Glomerular endothelial cell (primary cell): ENCODE measurements around the gene SMARCA2. TPM values are rescaled to one million over a fixed set of nuclear protein-coding genes. Genes with fewer than 3 reads are reported as not detected.
A peak's percentile ranks its signal among the peaks of the same experiment; 100 is the strongest.

Source experiments
- DNase-seq: peaks from one replicate; pipeline ENCODE4 v3.0.0-alpha.2; 2011; ENCODE audit warnings: low read depth, low spot score; ENCODE audit errors: extremely low read depth
- total RNA-seq: library from RNA; depleted of rRNA; stranded (reverse); fragments of >200 nt; gene quantifications from 2 replicates; pipeline ENCODE4 v1.2.3, GENCODE V29; 2015

The SMARCA2 gene
- total RNA-seq: 46.5 and 72.5 TPM in 2 replicates

DNA sequence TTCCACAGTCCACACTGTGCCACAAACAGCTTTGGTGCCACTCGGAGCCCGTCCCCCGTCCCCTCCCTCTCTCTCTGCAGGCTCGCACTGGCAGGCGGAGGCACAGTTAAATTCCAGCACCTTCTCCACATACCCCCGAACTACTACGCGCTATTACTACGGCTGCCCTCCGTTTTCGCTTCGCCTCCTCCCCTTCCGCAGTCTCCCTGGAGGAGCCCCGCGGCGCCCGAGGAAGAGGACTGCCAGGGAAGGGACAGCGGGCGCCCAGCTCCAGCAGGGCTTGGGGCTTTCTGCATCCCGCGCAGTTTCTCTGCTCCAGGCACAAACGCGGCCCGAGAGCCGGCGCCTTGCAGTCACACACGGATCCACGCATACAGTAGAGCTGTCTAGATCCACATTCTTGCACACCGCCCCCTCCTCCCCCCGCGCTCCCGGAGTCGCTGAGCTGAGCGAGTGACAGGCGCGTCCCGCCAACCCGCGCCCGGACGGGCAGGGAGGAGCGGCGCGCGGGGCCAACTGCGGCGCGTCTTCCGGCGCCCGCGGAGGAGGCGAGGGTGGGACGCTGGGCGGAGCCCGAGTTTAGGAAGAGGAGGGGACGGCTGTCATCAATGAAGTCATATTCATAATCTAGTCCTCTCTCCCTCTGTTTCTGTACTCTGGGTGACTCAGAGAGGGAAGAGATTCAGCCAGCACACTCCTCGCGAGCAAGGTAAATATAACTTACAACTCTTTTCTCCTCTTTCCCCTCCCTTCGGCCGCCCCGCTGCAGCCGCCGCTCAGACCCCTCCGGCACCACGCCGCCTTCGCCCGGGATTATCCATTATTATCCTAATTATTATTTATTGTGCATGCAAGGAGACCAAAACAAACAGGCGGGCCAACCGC is at the start of gene SMARCA2:
Gene SMARCA2, plus strand, starts transcription at position 652 of the 885 bp plus-strand sequence. CDS start 13,676 bp downstream, outside the sequence.
- DNase-seq: peak; percentile 66

DNA sequence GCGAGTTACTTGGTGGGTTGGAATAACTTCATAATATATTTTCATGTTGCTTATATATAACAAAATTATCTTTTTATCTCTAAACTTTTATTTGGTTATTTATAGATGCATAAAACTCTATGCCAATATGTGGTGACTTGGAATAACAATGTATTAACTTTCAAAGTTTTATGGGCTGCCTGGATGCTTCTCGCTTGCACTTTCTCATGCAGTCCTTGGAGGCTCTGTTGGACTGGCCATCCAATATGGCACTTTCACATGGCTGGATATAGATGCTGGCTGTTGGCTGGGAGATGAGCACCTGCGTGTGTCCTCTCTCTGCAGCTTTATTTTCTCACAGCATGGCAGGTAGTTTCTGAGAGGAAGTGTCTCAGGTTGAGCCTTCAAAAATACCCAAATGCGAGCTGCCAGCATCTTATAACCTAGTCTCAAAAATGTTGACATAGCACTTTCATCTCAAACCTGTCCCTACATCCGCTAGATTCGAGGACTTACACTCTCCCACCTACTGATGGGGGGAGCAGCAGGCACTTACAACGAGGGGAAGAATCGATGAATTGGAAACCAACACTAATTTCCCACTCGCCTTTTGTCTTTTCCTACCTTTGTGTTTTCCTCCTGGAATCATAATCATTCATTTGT is 48.3 kb upstream of the SMARCA2 start:
- DNase-seq: no peak

DNA sequence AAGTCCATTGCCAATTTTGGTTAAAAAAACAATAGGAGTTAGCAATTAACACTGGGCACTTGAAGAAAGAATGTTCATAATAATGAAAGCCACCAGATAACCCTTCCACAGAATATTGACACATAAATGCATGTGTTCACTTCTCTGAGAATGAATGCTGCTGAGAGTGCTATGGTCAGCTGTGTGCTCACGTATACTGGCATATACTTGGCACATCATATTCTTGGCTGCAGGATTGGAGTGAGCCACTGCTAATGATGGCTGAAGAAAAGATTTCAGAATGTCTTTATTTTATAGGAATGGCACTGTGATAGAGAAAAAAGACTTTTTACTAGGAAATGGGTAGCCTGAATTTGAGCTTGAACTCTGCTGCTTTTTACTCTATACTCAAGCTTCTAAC is 46.0 kb upstream of the SMARCA2 start:
- no peak for DNase-seq

DNA sequence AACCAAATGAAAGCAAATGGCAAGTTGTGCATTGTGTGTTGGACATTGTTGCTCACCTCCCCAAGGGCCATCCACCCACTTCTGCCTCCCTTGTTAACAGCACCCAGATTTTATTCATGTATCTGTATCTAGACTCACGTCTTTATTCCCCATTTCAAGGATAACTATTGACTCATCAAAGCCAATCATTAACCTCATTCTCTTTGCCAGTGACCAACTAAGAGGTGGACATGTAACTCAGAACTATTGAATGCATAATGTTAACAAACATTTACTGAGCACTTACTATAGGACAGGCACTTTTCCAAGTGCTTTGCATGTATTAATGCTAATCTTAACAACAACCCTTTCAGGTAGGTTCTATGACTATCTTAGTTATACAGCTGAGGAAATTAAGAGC is 45.2 kb upstream of the SMARCA2 start:
- DNase-seq: no peak

DNA sequence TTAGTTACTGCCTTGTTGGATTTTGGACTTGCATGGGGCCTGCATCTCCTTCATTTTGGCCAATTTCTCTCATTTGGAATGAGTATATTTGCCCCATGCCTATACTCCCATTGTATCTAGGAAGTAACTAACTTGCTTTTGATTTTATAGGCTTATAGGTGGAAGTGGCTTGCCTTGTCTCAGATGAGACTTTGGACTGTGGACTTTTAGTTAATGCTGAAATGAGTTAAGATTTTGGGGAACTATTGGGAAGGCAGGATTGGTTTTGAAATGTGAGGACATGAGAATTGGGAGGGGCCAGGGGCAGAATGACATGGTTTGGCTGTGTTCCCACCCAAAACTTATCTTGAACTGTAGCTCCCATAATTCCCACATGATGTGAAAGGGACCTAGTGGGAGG is 42.5 kb upstream of the SMARCA2 start:
- DNase-seq: no peak

DNA sequence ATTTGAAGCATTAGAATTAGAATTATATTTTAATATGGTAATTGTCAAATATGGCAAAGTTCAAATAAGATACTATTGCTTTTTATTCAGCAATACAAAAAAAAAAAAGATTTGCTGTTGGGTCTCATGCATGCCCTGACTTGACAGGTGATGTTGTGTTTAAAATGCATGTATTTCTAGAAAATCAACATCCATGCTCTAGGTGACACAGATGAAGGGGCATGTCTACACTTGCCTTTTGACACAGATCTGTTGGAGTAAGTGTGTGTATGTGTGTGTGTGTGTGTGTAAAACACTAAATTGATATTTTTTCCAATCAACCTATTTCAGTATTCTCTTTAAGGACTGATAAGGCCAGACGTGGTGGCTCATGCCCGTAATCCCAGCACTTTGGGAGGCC is 38.1 kb upstream of the SMARCA2 start:
- no peak for DNase-seq

DNA sequence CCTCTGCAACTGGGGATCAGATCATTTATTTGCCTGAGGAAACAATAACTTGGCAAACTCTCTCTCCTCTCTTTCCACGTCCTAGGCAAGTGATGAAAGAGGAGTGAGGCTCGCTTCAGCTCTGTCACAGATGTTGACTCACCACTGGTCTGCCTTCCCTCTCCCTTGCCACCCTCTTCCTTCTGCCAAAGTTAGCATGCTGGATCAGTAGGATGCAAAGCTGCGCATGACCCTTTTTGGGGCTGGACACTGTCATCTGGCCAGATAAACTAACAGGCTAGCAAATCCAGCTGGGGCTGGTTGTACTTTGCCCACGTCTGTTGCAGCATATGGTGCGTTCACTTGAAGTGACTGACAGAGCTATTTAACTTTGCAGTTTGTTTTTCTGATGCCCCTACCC is 36.2 kb upstream of the SMARCA2 start:
- no peak for DNase-seq

DNA sequence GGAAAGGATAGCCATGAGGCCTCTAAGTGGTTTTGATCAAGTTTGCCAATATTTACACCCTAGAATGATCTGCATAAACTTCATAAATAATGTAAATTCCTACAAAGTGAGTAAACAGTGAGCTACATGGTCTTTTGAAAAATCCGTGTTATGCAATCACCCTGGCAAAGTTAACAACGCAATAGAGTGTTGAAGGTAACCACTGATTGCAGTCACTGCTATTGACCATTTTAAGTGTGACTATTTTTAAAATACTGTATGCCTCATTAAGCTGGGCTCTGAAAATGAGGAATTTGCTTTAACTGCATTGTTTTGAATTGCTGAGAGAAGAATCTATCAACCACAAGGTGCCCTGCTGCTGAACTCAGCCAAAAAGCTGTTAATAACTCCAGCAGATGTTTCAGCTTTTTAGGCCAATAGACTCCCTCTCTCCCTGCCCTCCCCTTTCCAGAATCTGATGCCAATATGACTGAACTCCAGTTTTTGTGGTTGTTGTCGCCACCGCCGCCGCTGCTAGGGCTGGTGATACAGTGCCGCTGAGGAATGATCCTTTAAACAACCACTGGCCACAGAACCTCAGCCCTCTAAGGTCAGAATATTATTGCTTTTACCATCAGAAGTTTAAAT is 35.3 kb upstream of the SMARCA2 start:
- no peak for DNase-seq

DNA sequence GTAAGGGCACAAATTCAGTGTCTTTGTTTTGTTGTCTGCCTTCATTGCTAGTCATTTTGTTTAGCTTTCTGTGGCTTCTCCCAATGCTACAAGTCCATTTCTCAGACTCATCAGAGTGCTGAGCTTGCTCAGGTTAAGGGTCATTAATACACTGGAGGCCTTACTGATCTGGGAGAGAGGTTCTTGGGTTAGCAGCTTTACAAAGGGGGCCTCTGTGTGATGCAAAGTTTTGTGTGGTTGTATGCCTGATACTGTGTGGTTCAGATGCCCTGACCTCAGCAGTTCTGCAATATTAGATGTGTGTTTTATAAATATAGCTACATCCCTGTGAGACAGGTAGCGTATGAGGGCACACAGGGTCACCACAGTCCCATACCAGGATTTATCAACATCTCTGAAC is 34.8 kb upstream of the SMARCA2 start:
- no peak for DNase-seq

DNA sequence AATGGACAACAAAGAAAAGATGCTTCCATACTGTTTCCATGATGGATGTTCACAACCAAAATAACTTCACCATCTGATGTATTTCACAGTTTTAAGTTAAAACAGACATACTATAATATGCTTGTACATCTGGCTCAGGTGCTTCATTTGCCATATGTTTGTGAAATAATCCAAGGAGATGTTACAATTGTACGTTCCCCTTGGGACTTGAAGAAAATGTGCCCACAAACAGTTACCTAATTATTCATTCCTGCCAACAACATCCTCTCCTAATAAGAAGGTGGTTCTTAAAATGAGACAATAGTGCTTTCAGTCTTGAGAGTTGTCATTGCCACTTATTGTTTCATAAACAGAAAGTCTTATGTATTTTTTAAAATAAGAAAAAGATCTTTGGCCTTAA is 33.1 kb upstream of the SMARCA2 start:
- no peak for DNase-seq

DNA sequence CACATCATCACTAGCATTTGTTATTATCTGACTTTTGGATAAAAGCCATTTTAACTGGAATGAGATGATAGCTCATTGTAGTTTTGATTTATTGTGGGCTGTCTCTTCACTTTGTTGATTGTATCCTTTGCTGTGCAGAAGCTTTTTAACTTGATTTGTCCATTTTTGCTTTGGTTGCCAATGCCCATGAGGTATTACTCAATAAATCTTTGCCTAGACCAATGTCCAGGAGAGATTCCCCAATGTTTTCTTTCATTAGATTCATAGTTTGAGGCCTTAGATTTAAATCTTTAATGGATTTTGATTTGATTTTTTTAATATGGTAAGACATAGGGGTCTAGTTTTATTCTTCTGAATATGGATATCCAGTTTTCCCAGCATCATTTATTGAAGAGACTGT is 28.8 kb upstream of the SMARCA2 start:
- no peak for DNase-seq

DNA sequence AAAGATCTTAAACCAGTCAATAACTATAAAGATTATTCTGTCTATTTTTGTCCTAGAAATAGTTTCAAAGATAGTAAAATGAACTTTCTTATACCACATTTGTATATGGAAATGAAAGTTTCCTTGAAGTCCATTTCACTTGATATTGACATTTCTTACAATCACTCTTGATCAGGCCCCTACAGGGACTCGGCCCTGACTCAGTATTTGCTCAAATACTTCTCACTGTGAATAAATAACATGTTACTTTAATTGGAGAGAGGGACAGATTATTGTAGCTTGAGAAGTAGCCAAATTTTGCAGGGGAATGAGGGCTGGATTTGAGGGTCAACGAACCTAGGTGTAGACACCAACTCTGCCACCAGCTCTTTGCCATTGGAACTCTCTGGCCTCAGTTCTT is 25.6 kb upstream of the SMARCA2 start:
- no peak for DNase-seq

DNA sequence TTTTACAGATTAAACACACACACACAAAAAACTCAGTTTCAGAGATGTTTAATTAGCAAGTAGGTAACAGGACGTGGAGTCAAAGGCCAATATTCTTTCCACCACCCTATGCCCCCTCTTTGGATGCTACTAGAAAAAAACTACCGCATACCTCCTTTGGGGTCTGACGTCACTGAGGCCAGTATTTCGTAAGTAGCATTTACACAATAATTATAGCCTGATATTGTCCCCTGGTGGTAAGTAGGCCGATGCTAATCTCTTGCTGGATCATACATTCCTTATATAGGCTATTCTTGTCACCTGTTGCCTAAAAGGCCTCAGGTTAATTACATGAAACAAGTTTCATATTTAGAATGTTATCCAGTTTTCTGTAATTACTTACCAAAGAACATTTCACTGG is 21.0 kb upstream of the SMARCA2 start:
- no peak for DNase-seq

DNA sequence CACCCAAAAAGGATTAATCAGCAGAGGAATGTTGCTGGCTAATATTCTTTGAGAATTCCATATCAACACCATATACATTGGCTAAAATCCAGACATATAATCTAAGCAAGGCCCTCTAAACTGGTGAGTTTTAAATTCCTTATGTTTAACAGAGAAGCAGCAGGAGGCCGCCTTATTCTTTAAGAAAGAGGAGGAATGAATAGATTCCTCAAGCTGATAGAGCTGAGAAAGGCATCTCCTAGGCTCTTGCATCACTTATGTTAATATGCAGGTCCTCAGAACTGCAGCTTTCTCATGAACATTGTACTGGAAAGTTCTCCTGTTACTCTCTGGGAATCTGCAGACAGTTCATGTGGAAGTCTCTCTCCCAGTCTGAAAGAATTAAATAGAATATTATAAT is 20.1 kb upstream of the SMARCA2 start:
- DNase-seq: no peak

DNA sequence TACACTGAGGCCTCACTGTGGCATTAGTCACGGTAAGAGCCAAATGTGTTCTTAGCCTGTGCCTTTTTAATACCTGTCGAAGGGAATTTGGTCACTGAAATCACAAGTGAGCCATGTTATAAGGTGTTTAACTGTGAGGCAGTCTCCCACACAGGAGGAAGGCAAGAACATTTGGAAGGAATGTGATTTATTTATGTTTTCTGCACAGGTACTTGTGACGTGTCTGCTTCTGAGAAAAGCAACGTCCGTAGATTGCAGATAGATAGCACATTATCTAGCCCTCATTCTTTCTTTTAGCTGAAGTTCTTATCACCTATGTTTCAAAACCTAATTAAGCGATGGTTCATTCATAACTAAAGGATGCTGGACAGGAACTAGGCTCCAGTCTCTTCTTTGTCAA is 19.0 kb upstream of the SMARCA2 start:
- DNase-seq: no peak

DNA sequence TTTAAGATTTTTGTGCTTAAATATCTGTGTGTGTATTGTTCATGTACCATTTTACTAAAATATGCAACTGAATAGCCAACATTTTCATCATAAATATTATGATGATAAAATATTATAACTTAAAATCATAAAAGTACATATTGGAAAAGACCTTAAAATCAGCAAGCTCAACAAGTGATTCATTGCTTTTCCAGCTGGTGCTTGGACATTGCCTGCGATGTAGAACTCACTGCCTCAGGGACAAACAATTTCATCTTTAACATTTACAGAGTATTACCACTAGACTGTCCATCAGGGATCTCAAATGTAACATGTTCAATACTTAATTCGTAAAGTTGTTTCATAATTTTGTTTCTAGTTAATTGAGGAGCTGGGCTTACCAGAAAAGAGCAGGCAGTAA is 17.5 kb upstream of the SMARCA2 start:
- DNase-seq: no peak

DNA sequence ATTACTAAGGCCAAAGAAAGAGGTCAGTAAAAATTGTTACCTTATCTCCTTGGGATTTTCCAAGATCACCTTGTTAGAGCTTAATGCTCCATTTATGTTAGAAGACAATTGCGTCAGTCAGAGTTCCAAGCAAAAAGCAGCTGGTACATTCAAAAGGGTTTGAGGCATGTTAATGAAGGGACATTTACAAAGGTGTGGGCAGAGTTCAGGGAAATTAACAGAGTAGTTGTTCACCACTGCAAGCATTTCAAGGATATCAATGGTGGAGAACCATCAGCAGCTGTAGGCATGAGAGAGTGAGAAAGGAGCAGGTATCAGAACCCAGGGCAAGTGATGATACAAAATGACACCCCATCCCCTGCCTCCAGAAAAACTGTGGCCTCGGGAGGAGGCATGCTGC is 17.0 kb upstream of the SMARCA2 start:
- DNase-seq: no peak

DNA sequence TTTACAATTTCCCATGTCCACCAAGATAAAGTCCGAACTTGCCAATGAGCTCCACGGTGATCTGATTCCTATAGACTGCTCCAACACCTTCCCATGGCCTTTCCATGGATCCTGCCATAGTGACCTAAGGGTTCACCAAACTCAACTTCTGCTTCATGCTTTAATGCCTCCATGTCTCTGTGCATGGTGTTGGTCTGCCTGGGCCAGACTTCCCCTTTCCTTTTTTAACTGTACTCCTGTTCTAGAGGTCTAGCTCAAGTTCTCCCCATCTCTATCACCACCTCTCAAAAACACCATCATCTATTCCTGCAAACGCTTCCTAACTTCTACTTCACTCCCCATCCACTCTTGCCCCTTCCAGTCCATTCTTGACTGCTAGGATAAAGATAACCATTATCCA is 14.8 kb upstream of the SMARCA2 start:
- no peak for DNase-seq

DNA sequence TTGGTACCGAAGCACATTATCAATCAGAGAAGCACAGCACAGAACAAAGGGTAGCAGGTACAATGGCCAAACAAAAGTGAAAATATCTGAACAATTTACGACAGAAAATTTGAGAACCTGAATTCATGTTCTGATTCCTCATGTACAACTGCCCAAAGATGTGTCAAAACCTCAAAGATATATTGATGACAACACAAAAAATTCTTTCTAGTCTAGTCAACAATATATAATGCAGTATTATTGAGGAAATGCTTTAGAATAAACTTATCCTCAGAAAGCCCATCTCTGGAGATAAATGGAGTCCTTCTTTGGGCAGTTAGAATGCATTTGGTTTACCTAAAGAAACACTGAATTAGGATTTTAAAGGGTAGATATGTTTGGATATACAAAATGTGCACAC is 6.8 kb upstream of the SMARCA2 start:
- no peak for DNase-seq

DNA sequence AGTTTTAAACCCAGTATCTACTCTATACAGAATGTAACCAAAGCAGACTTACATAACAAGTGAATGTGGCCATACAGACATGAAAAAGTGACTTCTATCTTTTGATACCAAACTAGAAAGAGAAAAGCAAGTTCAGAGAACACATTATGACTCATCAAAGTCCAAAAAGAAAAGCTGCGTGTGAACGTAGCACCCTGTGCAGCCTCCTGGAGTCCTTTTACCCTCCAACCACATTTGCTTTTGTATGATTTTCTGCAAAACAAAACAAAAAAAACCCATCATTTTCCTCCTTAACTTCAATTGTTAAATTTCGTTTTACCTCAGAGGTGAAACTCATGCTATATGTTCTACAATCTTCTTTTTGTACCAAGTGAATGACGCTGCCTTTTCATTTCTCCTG is 2.8 kb upstream of the SMARCA2 start:
- DNase-seq: no peak

DNA sequence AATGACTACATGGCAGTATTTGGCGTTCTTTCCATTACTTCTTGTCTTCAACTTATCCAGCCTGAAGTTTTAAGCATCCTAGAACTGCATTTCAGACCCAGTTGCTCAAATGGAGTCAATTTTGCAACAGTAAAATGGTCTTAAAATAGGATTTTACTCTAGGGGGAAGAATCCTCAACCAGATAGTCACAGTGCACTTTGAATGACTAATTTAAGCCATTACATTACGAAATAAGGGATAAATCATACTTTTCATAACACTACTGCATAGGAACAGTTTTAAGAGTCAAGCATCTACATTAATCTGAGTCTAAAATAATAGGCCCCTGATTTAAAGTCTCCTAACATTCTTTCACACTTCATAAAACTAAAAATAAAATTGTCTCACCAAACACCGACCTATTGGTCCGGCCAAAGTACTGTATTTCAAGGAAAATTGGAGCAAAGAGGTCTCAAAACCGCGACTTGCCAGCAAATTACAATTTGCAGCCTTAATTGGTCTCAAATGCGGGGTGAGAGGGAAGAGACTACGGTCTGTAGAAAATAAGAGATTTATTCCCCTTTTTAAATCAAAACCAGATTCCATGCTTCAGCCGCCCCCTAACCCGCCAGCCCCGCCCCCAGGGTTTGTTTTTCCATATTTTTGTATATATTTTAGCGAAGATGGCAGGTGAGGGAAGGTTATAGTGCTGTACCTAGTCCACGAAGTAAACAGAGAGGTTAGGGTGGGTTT is 1.2 kb upstream of the SMARCA2 start:
- DNase-seq: no peak
